Measurements from ENCODE around the gene NTF3. TPM values are rescaled to one million over a fixed set of nuclear protein-coding genes. Genes with fewer than 3 reads are reported as not detected.

NTF3 gene
- total RNA-seq, 1 donor, result not detected

GRCh38 chr12:5492562-5492961 is 60.7 kb downstream of the NTF3 start:
- DNase-seq (ENCODE audit: low read depth), result no peak
- H3K4me3 ChIP-seq (ENCODE audit: low read depth, low read length), result no peak overlapping the region
- TF ChIP-seq CTCF (IDR thresholded peaks at IDR 0.05; ENCODE audit: insufficient read depth, low read length), result no peak

GRCh38 chr12:5493018-5493417 is 61.1 kb downstream of the NTF3 start:
- H3K4me3 ChIP-seq (ENCODE audit: low read depth, low read length), result no peak overlapping the region
- no peak for DNase-seq (ENCODE audit: low read depth)
- no peak for TF ChIP-seq CTCF (IDR thresholded peaks at IDR 0.05; ENCODE audit: insufficient read depth, low read length)

DNA sequence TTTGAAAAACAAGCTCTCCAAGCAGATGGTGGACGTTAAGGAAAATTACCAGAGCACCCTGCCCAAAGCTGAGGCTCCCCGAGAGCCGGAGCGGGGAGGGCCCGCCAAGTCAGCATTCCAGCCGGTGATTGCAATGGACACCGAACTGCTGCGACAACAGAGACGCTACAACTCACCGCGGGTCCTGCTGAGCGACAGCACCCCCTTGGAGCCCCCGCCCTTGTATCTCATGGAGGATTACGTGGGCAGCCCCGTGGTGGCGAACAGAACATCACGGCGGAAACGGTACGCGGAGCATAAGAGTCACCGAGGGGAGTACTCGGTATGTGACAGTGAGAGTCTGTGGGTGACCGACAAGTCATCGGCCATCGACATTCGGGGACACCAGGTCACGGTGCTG is 62.4 kb downstream of the NTF3 start:
- no peak overlapping the region for H3K4me3 ChIP-seq (ENCODE audit: low read depth, low read length)
- TF ChIP-seq CTCF (IDR thresholded peaks at IDR 0.05; ENCODE audit: insufficient read depth, low read length), result no peak
- DNase-seq (ENCODE audit: low read depth), result no peak

GRCh38 chr12:5497329-5498053 is 65.6 kb downstream of the NTF3 start:
- TF ChIP-seq CTCF (IDR thresholded peaks at IDR 0.05; ENCODE audit: insufficient read depth, low read length), result no peak
- no peak overlapping the region for H3K4me3 ChIP-seq (ENCODE audit: low read depth, low read length)
- DNase-seq (ENCODE audit: low read depth), result no peak

- no peak for DNase-seq (ENCODE audit: low read depth)
- H3K4me3 ChIP-seq (ENCODE audit: low read depth, low read length), result no peak overlapping the region
- TF ChIP-seq CTCF (IDR thresholded peaks at IDR 0.05; ENCODE audit: insufficient read depth, low read length), result no peak
These were observed 66.2 kb downstream of the NTF3 start for GRCh38 chr12:5498076-5498475.

DNA sequence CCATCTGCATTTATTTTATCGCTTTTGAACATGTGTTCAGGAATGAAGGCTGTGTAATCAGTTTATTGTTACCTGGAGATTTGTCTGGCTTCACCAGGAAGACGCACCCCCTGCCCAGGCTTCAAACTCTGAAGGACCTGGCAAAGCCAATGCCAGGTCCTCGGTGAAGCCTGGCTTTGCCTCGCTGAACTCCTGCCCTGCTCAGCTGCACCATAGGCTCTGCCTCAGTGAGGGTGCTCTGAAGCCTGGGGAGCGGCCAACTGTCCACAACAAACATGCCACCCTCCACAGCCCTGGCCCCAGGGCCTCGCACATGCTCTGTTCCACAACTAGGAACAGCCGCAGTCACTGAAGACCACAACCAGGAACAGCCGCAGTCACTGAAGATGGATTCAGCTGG is 66.9 kb downstream of the NTF3 start:
- no peak overlapping the region for H3K4me3 ChIP-seq (ENCODE audit: low read depth, low read length)
- no peak for DNase-seq (ENCODE audit: low read depth)
- no peak for TF ChIP-seq CTCF (IDR thresholded peaks at IDR 0.05; ENCODE audit: insufficient read depth, low read length)
